Measurements from ENCODE around the gene HBA1.
A peak's percentile ranks its signal among the peaks of the same experiment; 100 is the strongest.

Gene HBA1

DNA sequence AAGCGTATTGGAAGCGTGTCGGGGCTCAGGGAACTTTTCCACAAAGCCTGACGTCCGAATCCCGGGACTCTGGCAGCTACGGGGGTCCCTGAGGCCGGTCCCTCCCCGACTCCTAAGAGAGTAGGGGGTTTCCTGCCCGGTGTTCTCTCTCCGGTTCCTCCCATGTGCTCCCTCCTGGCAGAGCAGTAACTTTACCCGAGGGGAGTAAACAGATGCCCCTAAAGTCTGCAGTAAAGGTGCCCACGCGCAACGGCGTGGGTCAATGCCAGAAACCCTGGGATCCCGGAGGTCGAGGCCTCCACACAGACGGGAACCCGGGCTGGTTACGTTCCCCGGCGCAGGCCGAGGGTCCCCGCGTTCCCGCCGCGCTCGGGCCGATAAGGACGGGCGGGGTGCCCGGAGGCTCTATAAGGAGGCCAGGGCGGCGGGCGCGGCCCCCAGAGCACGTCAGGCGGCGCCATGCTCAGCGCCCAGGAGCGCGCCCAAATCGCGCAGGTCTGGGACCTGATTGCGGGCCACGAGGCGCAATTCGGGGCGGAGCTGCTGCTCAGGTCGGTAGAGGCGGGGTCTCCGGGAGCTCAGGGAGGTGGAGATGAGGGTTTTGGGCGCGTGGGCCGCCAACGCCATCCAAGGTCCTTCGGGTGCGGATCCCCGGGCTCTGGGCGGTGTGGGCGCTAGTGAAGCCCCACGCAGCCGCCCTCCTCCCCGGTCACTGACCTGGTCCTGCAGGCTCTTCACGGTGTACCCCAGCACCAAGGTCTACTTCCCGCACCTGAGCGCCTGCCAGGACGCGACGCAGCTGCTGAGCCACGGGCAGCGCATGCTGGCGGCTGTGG is 10.7 kb upstream of the HBA1 start, which contains the start of gene HBM:
Gene HBM (plus strand): TSS at position 440 of the 836 bp plus-strand sequence. CDS start 20 bp downstream, at position 460.
- TF ChIP-seq REST (IDR thresholded peaks at IDR 0.05; ENCODE audit: low read depth) = no peak
- no peak for TF ChIP-seq FOXM1 (IDR thresholded peaks at IDR 0.05; ENCODE audit: borderline replicate concordance, low read depth)
- no peak for TF ChIP-seq EGR1 (IDR thresholded peaks at IDR 0.05)
- no peak for TF ChIP-seq USF1 (IDR thresholded peaks at IDR 0.05)
- TF ChIP-seq MAX (IDR thresholded peaks at IDR 0.05) = no peak
- no peak for TF ChIP-seq TCF12 (IDR thresholded peaks at IDR 0.05; ENCODE audit: low read depth)
- no peak for TF ChIP-seq EP300 (IDR thresholded peaks at IDR 0.05; ENCODE audit: borderline replicate concordance)
- no peak for TF ChIP-seq CEBPB (IDR thresholded peaks at IDR 0.05)
- no peak for TF ChIP-seq RAD21 (IDR thresholded peaks at IDR 0.05; ENCODE audit: low read depth)
- no peak for TF ChIP-seq NFIC (IDR thresholded peaks at IDR 0.05)
- no peak; the same call in 1 of the 2 replicates for TF ChIP-seq ZBTB7A (IDR thresholded peaks at IDR 0.05; ENCODE audit: low read depth)
- no peak for TF ChIP-seq CREB1 (IDR thresholded peaks at IDR 0.05; ENCODE audit: low read depth)
- TF ChIP-seq TAF1 (IDR thresholded peaks at IDR 0.05; ENCODE audit: low read depth) = no peak
- TF ChIP-seq YY1 (IDR thresholded peaks at IDR 0.05; ENCODE audit: low read depth) = no peak
- TF ChIP-seq TEAD4 (IDR thresholded peaks at IDR 0.05) = no peak

DNA sequence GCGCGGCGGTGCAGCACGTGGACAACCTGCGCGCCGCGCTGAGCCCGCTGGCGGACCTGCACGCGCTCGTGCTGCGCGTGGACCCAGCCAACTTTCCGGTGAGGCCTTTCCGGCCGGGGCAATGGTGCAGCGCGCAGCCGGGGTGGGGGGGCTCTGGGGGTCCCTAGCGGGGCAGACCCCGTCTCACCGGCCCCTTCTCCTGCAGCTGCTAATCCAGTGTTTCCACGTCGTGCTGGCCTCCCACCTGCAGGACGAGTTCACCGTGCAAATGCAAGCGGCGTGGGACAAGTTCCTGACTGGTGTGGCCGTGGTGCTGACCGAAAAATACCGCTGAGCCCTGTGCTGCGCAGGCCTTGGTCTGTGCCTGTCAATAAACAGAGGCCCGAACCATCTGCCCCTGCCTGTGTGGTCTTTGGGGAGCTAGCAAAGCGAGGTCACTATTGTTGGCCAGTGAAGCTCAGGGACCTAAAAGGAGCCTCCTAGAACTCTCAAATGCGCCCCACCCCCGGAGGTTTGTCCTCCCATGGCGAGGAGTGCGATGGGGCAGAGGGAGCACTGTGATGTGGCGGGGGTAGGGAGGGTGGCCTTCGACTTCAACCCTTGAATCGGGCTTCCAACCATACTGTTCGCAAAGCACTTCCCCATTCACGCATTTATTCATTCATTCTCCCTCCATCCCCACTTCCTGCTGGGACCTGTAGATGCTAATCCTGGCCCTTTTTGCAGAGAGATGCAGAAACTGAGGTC is 9.9 kb upstream of the HBA1 start:
- peak; percentile 50; the same call in 1 of the 2 replicates for TF ChIP-seq ZBTB7A (IDR thresholded peaks at IDR 0.05; ENCODE audit: low read depth)
- no peak for TF ChIP-seq CREB1 (IDR thresholded peaks at IDR 0.05; ENCODE audit: low read depth)
- peak; percentile 59; the same call in 1 of the 2 replicates for TF ChIP-seq USF1 (IDR thresholded peaks at IDR 0.05)
- TF ChIP-seq REST (IDR thresholded peaks at IDR 0.05; ENCODE audit: low read depth) = no peak
- TF ChIP-seq CEBPB (IDR thresholded peaks at IDR 0.05) = no peak
- no peak for TF ChIP-seq EGR1 (IDR thresholded peaks at IDR 0.05)
- TF ChIP-seq MAX (IDR thresholded peaks at IDR 0.05) = peak; percentile 78; the same call in 1 of the 2 replicates
- no peak for TF ChIP-seq NFIC (IDR thresholded peaks at IDR 0.05)
- no peak for TF ChIP-seq RAD21 (IDR thresholded peaks at IDR 0.05; ENCODE audit: low read depth)
- no peak for TF ChIP-seq TAF1 (IDR thresholded peaks at IDR 0.05; ENCODE audit: low read depth)
- TF ChIP-seq TCF12 (IDR thresholded peaks at IDR 0.05; ENCODE audit: low read depth) = no peak

- TF ChIP-seq TCF12 (IDR thresholded peaks at IDR 0.05; ENCODE audit: low read depth) (no peak), MAX (IDR thresholded peaks at IDR 0.05) (no peak), CEBPB (IDR thresholded peaks at IDR 0.05) (no peak), NFIC (IDR thresholded peaks at IDR 0.05) (no peak), EP300 (IDR thresholded peaks at IDR 0.05; ENCODE audit: borderline replicate concordance) (no peak), EGR1 (IDR thresholded peaks at IDR 0.05) (no peak), ZBTB7A (IDR thresholded peaks at IDR 0.05; ENCODE audit: low read depth) (no peak), TEAD4 (IDR thresholded peaks at IDR 0.05) (no peak), FOXM1 (IDR thresholded peaks at IDR 0.05; ENCODE audit: borderline replicate concordance, low read depth) (no peak), CREB1 (IDR thresholded peaks at IDR 0.05; ENCODE audit: low read depth) (no peak)
Measured at GRCh38 chr16:167122-167690, 9.3 kb upstream of the HBA1 start.

DNA sequence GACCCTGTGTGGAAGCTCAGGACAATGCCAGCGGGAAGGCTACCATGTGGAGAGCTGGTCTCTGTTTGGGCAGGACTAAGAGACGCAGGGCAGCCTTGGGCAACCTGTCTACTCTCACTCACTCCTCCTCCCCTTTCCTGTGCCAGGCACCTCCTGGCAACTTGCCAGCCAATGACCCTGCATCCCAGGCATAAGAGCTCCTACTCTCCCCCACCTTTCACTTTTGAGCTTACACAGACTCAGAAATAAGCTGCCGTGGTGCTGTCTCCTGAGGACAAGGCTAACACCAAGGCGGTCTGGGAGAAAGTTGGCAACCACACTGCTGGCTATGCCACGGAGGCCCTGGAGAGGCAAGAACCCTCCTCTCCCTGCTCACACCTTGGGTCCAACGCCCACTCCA is 8.1 kb upstream of the HBA1 start:
- TF ChIP-seq NFIC (IDR thresholded peaks at IDR 0.05) = peak; percentile 55
- TF ChIP-seq FOXM1 (IDR thresholded peaks at IDR 0.05; ENCODE audit: borderline replicate concordance, low read depth) = no peak

GRCh38 chr16:169014-169413 is 7.5 kb upstream of the HBA1 start:
- TF ChIP-seq YY1 (IDR thresholded peaks at IDR 0.05; ENCODE audit: low read depth) (no peak), REST (IDR thresholded peaks at IDR 0.05; ENCODE audit: low read depth) (no peak)
